Measurements from ENCODE around the gene PHLDB2. TPM values are rescaled to one million over a fixed set of nuclear protein-coding genes. Genes with fewer than 3 reads are reported as not detected.

The PHLDB2 gene
- total RNA-seq, 1 experiment from 2014 or later: 90.1 TPM

GRCh38 chr3:111967068-111967467 is 108.0 kb downstream of the PHLDB2 start:
- no peaks in the 10 kb centered on the region for H3K79me2 ChIP-seq (ENCODE audit: low read length)
- no peak overlapping the region for H2AFZ ChIP-seq (ENCODE audit: low read length)
- H4K20me1 ChIP-seq (ENCODE audit: low read length): no peaks in the 10 kb centered on the region
- DNase-seq (no peak), ATAC-seq (no peak)
- no TSS peak for BruUV-seq (replicated peaks)
- peak overlapping the region; percentile 13 for H3K27ac ChIP-seq (ENCODE audit: low read length)
- H3F3A ChIP-seq (ENCODE audit: low read length, unreplicated experiment): peaks cover 6% of the 10 kb centered on the region
- H3K9me3 ChIP-seq (ENCODE audit: low read length): no peaks in the 10 kb centered on the region
- ChIA-PET POLR2A (ENCODE audit: unreplicated experiment) (no interaction called here), CTCF (interaction anchor here (0.6 to 2.8 kb wide), 8 partner anchors 13 to 107 kb away, joined by 4 to 29 read pairs (median 9); no protein-coding TSS in a partner anchor)
- TF ChIP-seq, protein P1, sequence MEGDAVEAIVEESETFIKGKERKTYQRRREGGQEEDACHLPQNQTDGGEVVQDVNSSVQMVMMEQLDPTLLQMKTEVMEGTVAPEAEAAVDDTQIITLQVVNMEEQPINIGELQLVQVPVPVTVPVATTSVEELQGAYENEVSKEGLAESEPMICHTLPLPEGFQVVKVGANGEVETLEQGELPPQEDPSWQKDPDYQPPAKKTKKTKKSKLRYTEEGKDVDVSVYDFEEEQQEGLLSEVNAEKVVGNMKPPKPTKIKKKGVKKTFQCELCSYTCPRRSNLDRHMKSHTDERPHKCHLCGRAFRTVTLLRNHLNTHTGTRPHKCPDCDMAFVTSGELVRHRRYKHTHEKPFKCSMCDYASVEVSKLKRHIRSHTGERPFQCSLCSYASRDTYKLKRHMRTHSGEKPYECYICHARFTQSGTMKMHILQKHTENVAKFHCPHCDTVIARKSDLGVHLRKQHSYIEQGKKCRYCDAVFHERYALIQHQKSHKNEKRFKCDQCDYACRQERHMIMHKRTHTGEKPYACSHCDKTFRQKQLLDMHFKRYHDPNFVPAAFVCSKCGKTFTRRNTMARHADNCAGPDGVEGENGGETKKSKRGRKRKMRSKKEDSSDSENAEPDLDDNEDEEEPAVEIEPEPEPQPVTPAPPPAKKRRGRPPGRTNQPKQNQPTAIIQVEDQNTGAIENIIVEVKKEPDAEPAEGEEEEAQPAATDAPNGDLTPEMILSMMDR (conservative IDR thresholded peaks at IDR 0.05; ENCODE audit: low read depth, low read length): no peak
- TF ChIP-seq EZH2phosphoT487 (IDR thresholded peaks at IDR 0.05; ENCODE audit: borderline replicate concordance, low read length) (no peak), EZH2 (IDR thresholded peaks at IDR 0.05; ENCODE audit: low read length, unreplicated experiment) (no peak)
- H3K9me2 ChIP-seq (replicated peaks; ENCODE audit: low read length): no peaks in the 10 kb centered on the region
- H3K4me3 ChIP-seq (ENCODE audit: low read length): no peak overlapping the region
- H3K4me1 ChIP-seq (ENCODE audit: insufficient read depth, low read length): peaks cover 47% of the 10 kb centered on the region
- H3K4me2 ChIP-seq (ENCODE audit: low read length): peak overlapping the region; percentile 41
- H3K9ac ChIP-seq (ENCODE audit: low read length): no peak overlapping the region
- H3K36me3 ChIP-seq (ENCODE audit: low read depth, low read length): peaks cover 43% of the 10 kb centered on the region
- intact Hi-C loops (cut with micrococcal nuclease): loop anchor here (1.0 kb wide), 5 partner anchors 50 to 298 kb away; no protein-coding TSS in a partner anchor
- H3K27me3 ChIP-seq (ENCODE audit: low read length): no peaks in the 10 kb centered on the region

- BruUV-seq (replicated peaks): no TSS peak
- Histone ChIP-seq H3K4me2 (ENCODE audit: low read length) (peak overlapping the region; percentile 41), H3K9ac (ENCODE audit: low read length) (no peak overlapping the region), H2AFZ (ENCODE audit: low read length) (no peak overlapping the region), H3K4me1 (ENCODE audit: insufficient read depth, low read length) (peaks cover 41% of the 10 kb centered on the region), H3K9me3 (ENCODE audit: low read length) (no peaks in the 10 kb centered on the region), H3K27ac (ENCODE audit: low read length) (peak overlapping the region; percentile 13), H3K4me3 (ENCODE audit: low read length) (no peak overlapping the region), H4K20me1 (ENCODE audit: low read length) (no peaks in the 10 kb centered on the region), H3F3A (ENCODE audit: low read length, unreplicated experiment) (peaks cover 6% of the 10 kb centered on the region), H3K27me3 (ENCODE audit: low read length) (no peaks in the 10 kb centered on the region), H3K79me2 (ENCODE audit: low read length) (no peaks in the 10 kb centered on the region), H3K9me2 (replicated peaks; ENCODE audit: low read length) (no peaks in the 10 kb centered on the region), H3K36me3 (ENCODE audit: low read depth, low read length) (peaks cover 44% of the 10 kb centered on the region)
- intact Hi-C loops (cut with micrococcal nuclease): loop anchor here (1.0 kb wide), 5 partner anchors 50 to 298 kb away; no protein-coding TSS in a partner anchor
- TF ChIP-seq, protein P1 (conservative IDR thresholded peaks at IDR 0.05; ENCODE audit: low read depth, low read length): peak; percentile 96
- no peak for TF ChIP-seq EZH2phosphoT487 (IDR thresholded peaks at IDR 0.05; ENCODE audit: borderline replicate concordance, low read length)
- ATAC-seq (peak; percentile 73), DNase-seq (peak; percentile 92)
- ChIA-PET POLR2A (ENCODE audit: unreplicated experiment) (no interaction called here), CTCF (interaction anchor here (0.6 to 2.8 kb wide), 9 partner anchors 11 to 108 kb away, joined by 3 to 29 read pairs (median 9); partner anchors contain the start of gene ABHD10)
Observed at GRCh38 chr3:111967651-111968274, 108.7 kb downstream of the PHLDB2 start.

All from PC-3 (cell line).